CD14-positive monocyte (primary cell): Measurements from ENCODE around the gene LCE2A. TPM values are rescaled to one million over a fixed set of nuclear protein-coding genes. Genes with fewer than 3 reads are reported as not detected.

ENCODE experiments used
- DNase-seq, 3 donors: peaks; one replicate each; pipeline ENCODE4 v3.0.0-alpha.2; 2011 to 2022
- H2AFZ ChIP-seq: 2 replicates; pipeline ENCODE4 v1.6.0; 2012; ENCODE audit warnings: mild to moderate bottlenecking, low read depth, low read length, inconsistent platforms; ENCODE audit not compliant: insufficient read depth, poor library complexity, severe bottlenecking
- H3K27ac ChIP-seq, 2 donors: 1 replicate in 1 of 2; 2 replicates in 1 of 2; pipeline ENCODE4 v1.5.1; 2012 to 2013; ENCODE audit warnings: low read length in 2 of 2, control low read depth in 1 of 2, inconsistent platforms in 1 of 2, low read depth in 1 of 2, mild to moderate bottlenecking in 1 of 2
- H3K27me3 ChIP-seq, 2 donors: one replicate each; pipeline versions ENCODE4 v1.6.0 to v1.6.1; 2011 to 2013; ENCODE audit warnings: low read length in 2 of 2; ENCODE audit not compliant: control insufficient read depth in 2 of 2, insufficient read depth in 2 of 2
- H3K36me3 ChIP-seq, 2 donors: replicated peaks in 1 of 2; 1 replicate in 1 of 2; 2 replicates in 1 of 2; pipeline versions ENCODE4 v1.5.1 to v1.6.1; 2012 to 2013; ENCODE audit warnings: low read length in 2 of 2, control low read depth in 1 of 2, inconsistent platforms in 1 of 2, mild to moderate bottlenecking in 1 of 2; ENCODE audit not compliant: insufficient read depth in 2 of 2, control insufficient read depth in 1 of 2
- H3K4me1 ChIP-seq, 2 donors: 1 replicate in 1 of 2; 2 replicates in 1 of 2; pipeline versions ENCODE4 v1.5.1 to v1.6.1; 2012 to 2013; ENCODE audit warnings: low read length in 2 of 2, control low read depth in 1 of 2, inconsistent platforms in 1 of 2, mild to moderate bottlenecking in 1 of 2, moderate library complexity in 1 of 2; ENCODE audit not compliant: insufficient read depth in 2 of 2, control insufficient read depth in 1 of 2
- H3K4me2 ChIP-seq: replicated peaks from 2 replicates; pipeline ENCODE3; 2012; ENCODE audit warnings: low read length, moderate library complexity, mild to moderate bottlenecking; ENCODE audit not compliant: poor library complexity, severe bottlenecking; ENCODE audit errors: extremely low read depth
- H3K4me3 ChIP-seq, 3 experiments: fragments of 200-600 bp in 1 of 3; sonication (generic) in 1 of 3; replicated peaks in 1 of 3; 1 replicate in 2 of 3; 2 replicates in 1 of 3; pipeline ENCODE4 v1.5.1; 2011 to 2013; ENCODE audit warnings: low read length in 3 of 3, mild to moderate bottlenecking in 3 of 3, control low read depth in 2 of 3, low read depth in 2 of 3, inconsistent platforms in 1 of 3, moderate library complexity in 1 of 3
- H3K79me2 ChIP-seq: 2 replicates; pipeline ENCODE4 v1.6.0; 2012; ENCODE audit warnings: mild to moderate bottlenecking, control low read depth, inconsistent platforms, low read length, moderate library complexity; ENCODE audit not compliant: insufficient read depth
- H3K9ac ChIP-seq: 2 replicates; pipeline ENCODE4 v1.6.0; 2017; ENCODE audit warnings: low read length, mild to moderate bottlenecking; ENCODE audit not compliant: insufficient read depth, poor library complexity, severe bottlenecking
- H3K9me3 ChIP-seq, 2 donors: replicated peaks in 1 of 2; 1 replicate in 1 of 2; 2 replicates in 1 of 2; pipeline versions ENCODE4 v1.5.1 to v1.6.1; 2012 to 2013; ENCODE audit warnings: low read length in 2 of 2, control low read depth in 1 of 2; ENCODE audit not compliant: control insufficient read depth in 1 of 2, insufficient read depth in 1 of 2
- H4K20me1 ChIP-seq: 2 replicates; pipeline ENCODE4 v1.6.0; 2012; ENCODE audit warnings: mild to moderate bottlenecking, low read length, control low read depth, moderate library complexity; ENCODE audit not compliant: insufficient read depth
- H3K27ac Mint-ChIP-seq, 7 donors: one replicate each; pipeline ENCODE4 v1.8.0; 2020; ENCODE audit warnings: mild to moderate bottlenecking in 7 of 7, mixed read lengths in 7 of 7, moderate library complexity in 6 of 7, inconsistent platforms in 2 of 7
- H3K27me3 Mint-ChIP-seq, 3 donors: one replicate each; pipeline ENCODE4 v1.8.0; 2021 to 2022; ENCODE audit warnings: low read depth in 3 of 3, mild to moderate bottlenecking in 3 of 3, mixed read lengths in 3 of 3, moderate library complexity in 3 of 3, inconsistent platforms in 1 of 3
- H3K36me3 Mint-ChIP-seq, 2 donors: one replicate each; pipeline ENCODE4 v1.8.0; 2020; ENCODE audit warnings: mixed read lengths in 2 of 2, inconsistent platforms in 1 of 2, mild to moderate bottlenecking in 1 of 2
- H3K4me1 Mint-ChIP-seq: one replicate; pipeline ENCODE4 v1.8.0; 2020; ENCODE audit warnings: mild to moderate bottlenecking, mixed read lengths
- H3K4me3 Mint-ChIP-seq, 2 donors: one replicate each; pipeline ENCODE4 v1.8.0; 2020; ENCODE audit warnings: mild to moderate bottlenecking in 2 of 2, mixed read lengths in 2 of 2, moderate library complexity in 1 of 2
- H3K9me3 Mint-ChIP-seq, 7 donors: one replicate each; pipeline ENCODE4 v1.8.0; 2020 to 2022; ENCODE audit warnings: mixed read lengths in 7 of 7, mild to moderate bottlenecking in 6 of 7, moderate library complexity in 6 of 7, inconsistent platforms in 2 of 7
- CTCF ChIP-seq: fragments of 200-600 bp; IDR thresholded peaks from one replicate; pipeline ENCODE4 v1.8.0; 2022; ENCODE audit warnings: antibody characterized with exemption, mild to moderate bottlenecking
- WGBS: methylation state at CpG from one replicate; pipeline ENCODE4 v1.1.5; 2013; ENCODE audit warnings: missing lambda C conversion rate; ENCODE audit not compliant: insufficient coverage; 5-methylcytosine and 5-hydroxymethylcytosine counted together
- intact Hi-C, 2 donors: fragments of 100-400 bp; cut with micrococcal nuclease; formaldehyde crosslinking; loops; one replicate each; pipeline versions ENCODE4 v1.15.0 to v1.15.1; 2023
- polyA plus RNA-seq, 3 donors: library from polyadenylated mRNA; depleted of rRNA in 1 of 3; unstranded in 2 of 3; stranded (reverse) in 1 of 3; fragments of 300-500 nt in 2 of 3; fragments of >200 nt in 1 of 3; fragmentation: Illumina TruSeq in 2 of 3; gene quantifications; 1 replicate in 2 of 3; 2 replicates in 1 of 3; pipeline ENCODE4 v1.2.3, GENCODE V29; 2012 to 2021

The LCE2A gene
- polyA plus RNA-seq, 3 donors = not detected

GRCh38 chr1:152747831-152748230, 49.7 kb downstream of the LCE2A start:
- Histone ChIP-seq H3K27ac (no peak overlapping the region), H3K36me3 (no peaks in the 10 kb centered on the region), H3K9ac (no peak overlapping the region), H3K79me2 (no peaks in the 10 kb centered on the region), H4K20me1 (no peaks in the 10 kb centered on the region), H3K4me3 (no peak overlapping the region), H2AFZ (no peak overlapping the region), H3K27me3 (peaks cover 8 to 15% of the 10 kb centered on the region in 2 donors), H3K4me1 (no peaks in the 10 kb centered on the region), H3K9me3 (no peaks in the 10 kb centered on the region), H3K4me2 (no peak overlapping the region)
- H3K27ac Mint-ChIP-seq = no peak overlapping the region
- no peak for DNase-seq
- intact Hi-C loops = no loop called here
- no peaks in the 10 kb centered on the region for H3K9me3 Mint-ChIP-seq
- TF ChIP-seq CTCF = no peak
- H3K36me3 Mint-ChIP-seq = no peaks in the 10 kb centered on the region
- peaks cover 10 to 11% (median 11%) of the 10 kb centered on the region in 3 donors for H3K27me3 Mint-ChIP-seq
- H3K4me1 Mint-ChIP-seq = peaks cover 2% of the 10 kb centered on the region
- no peak overlapping the region for H3K4me3 Mint-ChIP-seq
- no CpG with 5 or more reads among the region's 1 CpG for WGBS

Other genes with a start within 250 kb of the LCE2A start
- not detected for gene LCE5A, start 187.5 kb upstream of the LCE2A start, polyA plus RNA-seq
- not detected for gene CRCT1, start 183.9 kb upstream of the LCE2A start, polyA plus RNA-seq
- not detected for gene LCE3E, start 131.6 kb upstream of the LCE2A start, polyA plus RNA-seq
- gene LCE3D, start 117.8 kb upstream of the LCE2A start, polyA plus RNA-seq = not detected
- not detected for gene LCE3C, start 98.1 kb upstream of the LCE2A start, polyA plus RNA-seq
- gene LCE3B, start 84.5 kb upstream of the LCE2A start, polyA plus RNA-seq = not detected
- not detected for gene LCE3A, start 75.2 kb upstream of the LCE2A start, polyA plus RNA-seq
- not detected for gene LCE2D, start 35.0 kb upstream of the LCE2A start, polyA plus RNA-seq
- gene LCE2C, start 23.1 kb upstream of the LCE2A start, polyA plus RNA-seq = not detected
- gene LCE2B, start 12.2 kb upstream of the LCE2A start, polyA plus RNA-seq = not detected
- gene LCE4A, start 9.8 kb downstream of the LCE2A start, polyA plus RNA-seq = not detected
- gene KPRP, start 59.7 kb downstream of the LCE2A start, polyA plus RNA-seq = not detected
- not detected for gene LCE1F, start 76.8 kb downstream of the LCE2A start, polyA plus RNA-seq
- gene LCE1E, start 87.9 kb downstream of the LCE2A start, polyA plus RNA-seq = not detected
- gene LCE1D, start 98.4 kb downstream of the LCE2A start, polyA plus RNA-seq = not detected
- not detected for gene LCE1C, start 108.3 kb downstream of the LCE2A start, polyA plus RNA-seq
- not detected for gene LCE1B, start 113.6 kb downstream of the LCE2A start, polyA plus RNA-seq
- gene LCE1A, start 129.1 kb downstream of the LCE2A start, polyA plus RNA-seq = not detected
- gene LCE6A, start 144.5 kb downstream of the LCE2A start, polyA plus RNA-seq = not detected
- gene LCE7A, start 161.7 kb downstream of the LCE2A start, polyA plus RNA-seq = not detected
- gene SMCP, start 180.0 kb downstream of the LCE2A start, polyA plus RNA-seq = not detected
- not detected for gene IVL, start 210.2 kb downstream of the LCE2A start, polyA plus RNA-seq
- gene SPRR5, start 248.9 kb downstream of the LCE2A start, polyA plus RNA-seq = not detected